GM19351 (cell line): ENCODE measurements around the gene PARD3B.
A peak's percentile ranks its signal among the peaks of the same experiment; 100 is the strongest.

Experiments
- ATAC-seq: cut with Tn5 transposase; IDR thresholded peaks from one replicate; pipeline ENCODE4 v1.9.1; 2021; ENCODE audit warnings: mild to moderate bottlenecking, moderate library complexity; ENCODE audit not compliant: unreplicated experiment

The PARD3B gene

GRCh38 chr2:205614965-205615364 lies 1069.7 kb downstream of the PARD3B start:
- no peak for ATAC-seq

- no peak for ATAC-seq
Observed at GRCh38 chr2:205617905-205618304, 1072.6 kb downstream of the PARD3B start.

GRCh38 chr2:205619600-205619999 lies 1074.3 kb downstream of the PARD3B start:
- ATAC-seq = no peak

- no peak for ATAC-seq
Observed at GRCh38 chr2:205627085-205627484, 1081.8 kb downstream of the PARD3B start.

- ATAC-seq = no peak
Observed at GRCh38 chr2:205628422-205628821, 1083.1 kb downstream of the PARD3B start.

- ATAC-seq = no peak
Observed at GRCh38 chr2:205629091-205629776, 1084.0 kb downstream of the PARD3B start.

- no peak for ATAC-seq
Observed at GRCh38 chr2:205633994-205634393, 1088.7 kb downstream of the PARD3B start.

- ATAC-seq = no peak
Observed at GRCh38 chr2:205636549-205637319, 1091.5 kb downstream of the PARD3B start.

- ATAC-seq = no peak
Observed at GRCh38 chr2:205637320-205637602, 1092.0 kb downstream of the PARD3B start.

GRCh38 chr2:205637779-205638503 lies 1092.7 kb downstream of the PARD3B start:
- no peak for ATAC-seq

- ATAC-seq = no peak
Observed at GRCh38 chr2:205640716-205641115, 1095.4 kb downstream of the PARD3B start.

GRCh38 chr2:205642599-205643356 lies 1097.5 kb downstream of the PARD3B start:
- ATAC-seq = no peak

- ATAC-seq = no peak
Observed at GRCh38 chr2:205643391-205643885, 1098.2 kb downstream of the PARD3B start.

- no peak for ATAC-seq
Observed at GRCh38 chr2:205644018-205644417, 1098.7 kb downstream of the PARD3B start.

- ATAC-seq = peak; percentile 98
Observed at GRCh38 chr2:205646680-205647079, 1101.4 kb downstream of the PARD3B start.

GRCh38 chr2:205650450-205650849 lies 1105.2 kb downstream of the PARD3B start:
- ATAC-seq = no peak

GRCh38 chr2:205650931-205651330 lies 1105.7 kb downstream of the PARD3B start:
- no peak for ATAC-seq

- no peak for ATAC-seq
Observed at GRCh38 chr2:205651719-205652118, 1106.4 kb downstream of the PARD3B start.

GRCh38 chr2:205654878-205655605 lies 1109.8 kb downstream of the PARD3B start:
- no peak for ATAC-seq

GRCh38 chr2:205655779-205656456 lies 1110.6 kb downstream of the PARD3B start:
- no peak for ATAC-seq
